H1 (cell line): ENCODE results near the gene SV2C. TPM values are rescaled to one million over a fixed set of nuclear protein-coding genes. Genes with fewer than 3 reads are reported as not detected.

Experiments used
- CTCF ChIA-PET: fragments of 300-600 bp; sonication (Branson Sonifier 250); formaldehyde crosslinking; loops from one replicate; lab custom pipeline; 2021; ENCODE audit not compliant: partially characterized antibody; lab: Charles Lee
- POLR2A ChIA-PET: fragments of 300-600 bp; sonication (Branson Sonifier 250); formaldehyde crosslinking; loops from one replicate; lab custom pipeline; 2021; ENCODE audit warnings: inconsistent platforms; ENCODE audit not compliant: partially characterized antibody; lab: Charles Lee
- DNase-seq, 2 experiments: peaks; one replicate each; pipeline versions ENCODE4 v3.0.0 to v3.0.0-alpha.2; 2010 to 2022; ENCODE audit warnings: low spot score in 2 of 2, low read depth in 1 of 2, mixed read lengths in 1 of 2
- FAIRE-seq: peaks from 2 replicates; lab custom pipeline; 2011; peaks lifted over from hg19 to GRCh38; lab: Jason Lieb, UNC
- H2AFZ ChIP-seq: 2 replicates; pipeline ENCODE4 v1.8.1; 2012; ENCODE audit warnings: low read length, inconsistent platforms
- H2AK5ac ChIP-seq: 2 replicates; pipeline ENCODE4 v1.6.1; 2013; ENCODE audit warnings: low read depth, low read length
- H2BK120ac ChIP-seq: replicated peaks from 2 replicates; pipeline ENCODE3; 2013; ENCODE audit warnings: low read depth, low read length, inconsistent platforms
- H2BK12ac ChIP-seq: 2 replicates; pipeline ENCODE4 v1.6.1; 2013; ENCODE audit warnings: low read depth, low read length
- H2BK15ac ChIP-seq: 2 replicates; pipeline ENCODE4 v1.6.1; 2013; ENCODE audit warnings: low read length
- H2BK20ac ChIP-seq: 2 replicates; pipeline ENCODE4 v1.6.1; 2013; ENCODE audit warnings: low read length
- H2BK5ac ChIP-seq: 2 replicates; pipeline ENCODE4 v1.6.1; 2013; ENCODE audit warnings: low read depth, low read length
- H3K14ac ChIP-seq: 2 replicates; pipeline ENCODE4 v1.6.1; 2013; ENCODE audit warnings: inconsistent platforms; ENCODE audit not compliant: insufficient read length
- H3K18ac ChIP-seq: 2 replicates; pipeline ENCODE4 v1.6.1; 2013; ENCODE audit warnings: low read length; ENCODE audit errors: extremely low read depth
- H3K23ac ChIP-seq: 2 replicates; pipeline ENCODE4 v1.6.1; 2013; ENCODE audit warnings: inconsistent platforms; ENCODE audit not compliant: insufficient read length
- H3K23me2 ChIP-seq: 2 replicates; pipeline ENCODE4 v1.6.1; 2013; ENCODE audit warnings: low read depth, low read length
- H3K27ac ChIP-seq: 2 replicates; pipeline ENCODE4 v1.6.1; 2011; ENCODE audit warnings: low read depth, low read length, inconsistent platforms
- H3K27me3 ChIP-seq, 4 experiments: replicated peaks in 1 of 4; 1 replicate in 1 of 4; 2 replicates in 3 of 4; pipeline versions ENCODE4 v1.6.1 to v1.8.1; 2011 to 2013; ENCODE audit warnings: low read length in 3 of 4, mild to moderate bottlenecking in 3 of 4, inconsistent platforms in 2 of 4, mixed read lengths in 2 of 4, moderate library complexity in 1 of 4; ENCODE audit not compliant: control insufficient read depth in 3 of 4, insufficient read depth in 3 of 4; ENCODE audit errors: extremely low read depth in 1 of 4
- H3K36me3 ChIP-seq, 4 experiments: 2 replicates each; pipeline versions ENCODE4 v1.6.1 to v1.8.1; 2011 to 2013; ENCODE audit warnings: mild to moderate bottlenecking in 4 of 4, low read length in 3 of 4, moderate library complexity in 2 of 4, control low read depth in 1 of 4, inconsistent platforms in 1 of 4; ENCODE audit not compliant: insufficient read depth in 4 of 4, control insufficient read depth in 2 of 4
- H3K4ac ChIP-seq: replicated peaks from 2 replicates; pipeline ENCODE3; 2013; ENCODE audit warnings: low read length, low read depth, mixed read lengths, inconsistent platforms; ENCODE audit not compliant: insufficient read length
- H3K4me1 ChIP-seq, 4 experiments: replicated peaks in 1 of 4; 1 replicate in 1 of 4; 2 replicates in 3 of 4; pipeline versions ENCODE4 v1.6.1 to v1.8.1; 2011 to 2013; ENCODE audit warnings: low read length in 3 of 4, inconsistent platforms in 2 of 4, mixed read lengths in 1 of 4; ENCODE audit not compliant: insufficient read depth in 4 of 4, control insufficient read depth in 3 of 4
- H3K4me2 ChIP-seq, 2 experiments: 2 replicates each; pipeline versions ENCODE4 v1.6.1 to v1.8.1; 2011 to 2013; ENCODE audit warnings: low read depth in 2 of 2, low read length in 2 of 2, control low read depth in 1 of 2, inconsistent platforms in 1 of 2, mild to moderate bottlenecking in 1 of 2; ENCODE audit not compliant: insufficient read depth in 1 of 2
- H3K4me3 ChIP-seq, 4 experiments: fragments of 200-600, 300-600 bp in 1 of 4; sonication (generic), shearing (Covaris generic), sonication (Bioruptor Twin) in 1 of 4; 2 replicates each; pipeline versions ENCODE4 v1.5.1 to v1.8.1; 2011 to 2016; ENCODE audit warnings: low read length in 4 of 4, low read depth in 3 of 4, control low read depth in 2 of 4, inconsistent platforms in 2 of 4, mild to moderate bottlenecking in 2 of 4, mixed read lengths in 1 of 4, moderate library complexity in 1 of 4; ENCODE audit not compliant: insufficient read depth in 2 of 4; ENCODE audit errors: extremely low read depth in 1 of 4
- H3K56ac ChIP-seq: replicated peaks from 2 replicates; pipeline ENCODE3; 2013; ENCODE audit warnings: low read depth, mild to moderate bottlenecking, mixed read lengths, low read length, inconsistent platforms; ENCODE audit not compliant: insufficient read length
- H3K79me1 ChIP-seq: 2 replicates; pipeline ENCODE4 v1.6.1; 2013; ENCODE audit warnings: low read depth, low read length, control low read depth
- H3K79me2 ChIP-seq, 2 experiments: 2 replicates each; pipeline versions ENCODE4 v1.6.1 to v1.8.1; 2012 to 2013; ENCODE audit warnings: low read length in 2 of 2, mild to moderate bottlenecking in 2 of 2, inconsistent platforms in 1 of 2; ENCODE audit not compliant: insufficient read depth in 2 of 2, control insufficient read depth in 1 of 2
- H3K9ac ChIP-seq, 4 experiments: replicated peaks in 1 of 4; 1 replicate in 1 of 4; 2 replicates in 3 of 4; pipeline versions ENCODE4 v1.6.1 to v1.8.1; 2011 to 2013; ENCODE audit warnings: low read depth in 3 of 4, low read length in 3 of 4, control low read depth in 2 of 4, mild to moderate bottlenecking in 2 of 4, moderate library complexity in 2 of 4, inconsistent platforms in 1 of 4; ENCODE audit errors: extremely low read depth in 1 of 4
- H3K9me3 ChIP-seq, 2 experiments: 2 replicates each; pipeline versions ENCODE4 v1.6.1 to v1.8.1; 2012 to 2013; ENCODE audit warnings: mild to moderate bottlenecking in 2 of 2, moderate library complexity in 2 of 2, control low read depth in 1 of 2, inconsistent platforms in 1 of 2, low read depth in 1 of 2, low read length in 1 of 2, mixed read lengths in 1 of 2; ENCODE audit not compliant: insufficient read depth in 2 of 2
- H4K20me1 ChIP-seq, 2 experiments: replicated peaks in 1 of 2; 2 replicates each; pipeline versions ENCODE3 to v1.8.1; 2011 to 2013; ENCODE audit warnings: inconsistent platforms in 2 of 2, low read length in 2 of 2, mild to moderate bottlenecking in 1 of 2; ENCODE audit not compliant: insufficient read depth in 2 of 2, control insufficient read depth in 1 of 2
- H4K5ac ChIP-seq: 2 replicates; pipeline ENCODE4 v1.6.1; 2013; ENCODE audit warnings: low read length, low read depth, mixed read lengths, inconsistent platforms; ENCODE audit not compliant: insufficient read length
- H4K8ac ChIP-seq: 2 replicates; pipeline ENCODE4 v1.8.0; 2013; ENCODE audit warnings: mild to moderate bottlenecking, moderate library complexity, low read length, inconsistent platforms; ENCODE audit not compliant: insufficient read depth; ENCODE audit errors: extremely low read depth
- H4K91ac ChIP-seq: replicated peaks from 2 replicates; pipeline ENCODE3; 2013; ENCODE audit warnings: low read length, mixed read lengths, inconsistent platforms; ENCODE audit not compliant: insufficient read length
- CHD1 ChIP-seq: IDR thresholded peaks from 2 replicates; pipeline ENCODE4 v1.6.1; 2012; ENCODE audit warnings: low read depth, low read length, improper control_type of control experiment
- FOSL1 ChIP-seq: IDR thresholded peaks from 2 replicates; pipeline ENCODE4 v1.6.1; 2011; ENCODE audit warnings: mild to moderate bottlenecking, low read depth, low read length, moderate library complexity; ENCODE audit not compliant: insufficient read depth
- HDAC2 ChIP-seq, 2 experiments: fragments of 300-600 bp in 1 of 2; sonication (generic) in 1 of 2; IDR thresholded peaks; 2 replicates each; pipeline ENCODE4 v1.6.1; 2011 to 2012; ENCODE audit warnings: low read depth in 2 of 2, low read length in 2 of 2, mild to moderate bottlenecking in 2 of 2, moderate library complexity in 2 of 2, borderline replicate concordance in 1 of 2, inconsistent platforms in 1 of 2
- KDM1A ChIP-seq: fragments of 200-600, 300-600 bp; sonication (generic); IDR thresholded peaks from 2 replicates; pipeline ENCODE4 v1.7.1; 2016; ENCODE audit warnings: mild to moderate bottlenecking, low read length, borderline replicate concordance
- RNF2 ChIP-seq: fragments of 200-900, 300-1000 bp; sonication (generic); IDR thresholded peaks from 2 replicates; pipeline ENCODE4 v1.7.1; 2016; ENCODE audit warnings: borderline replicate concordance, low read depth, mild to moderate bottlenecking, antibody characterized with exemption, low read length; ENCODE audit not compliant: poor library complexity, severe bottlenecking; ENCODE audit errors: missing control alignments
- SAP30 ChIP-seq: fragments of 300-600 bp; sonication (generic); IDR thresholded peaks from 2 replicates; pipeline ENCODE4 v1.7.1; 2012; ENCODE audit warnings: low read length, moderate library complexity, mild to moderate bottlenecking, inconsistent platforms; ENCODE audit not compliant: insufficient read depth, insufficient replicate concordance
- SIRT6 ChIP-seq: IDR thresholded peaks from one replicate; pipeline ENCODE4 v1.7.1; 2012; ENCODE audit warnings: low read length, inconsistent platforms
- SRF ChIP-seq: IDR thresholded peaks from 2 replicates; pipeline ENCODE4 v1.6.1; 2011; ENCODE audit warnings: mild to moderate bottlenecking, low read depth, low read length, moderate library complexity
- TAF7 ChIP-seq: optimal IDR thresholded peaks from 2 replicates; pipeline ENCODE3; 2011; ENCODE audit warnings: low read depth, mild to moderate bottlenecking, inconsistent platforms, low read length, moderate library complexity, borderline replicate concordance
- WGBS, 2 experiments: shearing (Covaris generic) in 1 of 2; methylation state at CpG; one replicate each; pipeline versions ENCODE4 v1.1.6 to v1.1.7; 2013 to 2015; ENCODE audit warnings: low lambda C conversion rate in 2 of 2, mixed read lengths in 2 of 2, inconsistent platforms in 1 of 2, low coverage in 1 of 2, missing lambda C conversion rate in 1 of 2; ENCODE audit not compliant: insufficient replicate concordance in 2 of 2, insufficient coverage in 1 of 2, insufficient read length in 1 of 2; ENCODE audit errors: extremely low coverage in 1 of 2, missing lambda C conversion rate in 1 of 2; 5-methylcytosine and 5-hydroxymethylcytosine counted together
- polyA plus RNA-seq, 7 experiments: library from polyadenylated mRNA; depleted of rRNA in 3 of 7; stranded (reverse) in 5 of 7; unstranded in 2 of 7; fragments of >200 nt in 5 of 7; fragments of 200-250 nt in 2 of 7; gene quantifications; 1 replicate in 5 of 7; 2 replicates in 1 of 7; 4 replicates in 1 of 7; pipeline versions ENCODE4 v1.2.1 to v1.2.3, GENCODE V29; 2011 to 2013; ENCODE audit warnings: missing spikeins in 2 of 7, mixed read lengths in 2 of 7
- total RNA-seq: library from RNA; stranded (reverse); fragmentation: NEBNext Ultra II Directional; extraction: Animal tissue kit (Norgen Biotek cat#: 25700); gene quantifications from 2 replicates; pipeline ENCODE4 v1.2.1, GENCODE V29; 2021
- TF ChIP-seq, protein P1 (sequence below): IDR thresholded peaks from 2 replicates; pipeline ENCODE4 v1.6.1; 2012; ENCODE audit warnings: inconsistent platforms
- TF ChIP-seq, protein P2 (sequence below): IDR thresholded peaks from 2 replicates; pipeline ENCODE4 v1.6.1; 2012; ENCODE audit warnings: low read length, inconsistent platforms

The SV2C gene
- total and polyA plus RNA-seq, 2 of the 8 experiments (the other 6 are each of a cell fraction or from before 2014, with no cell fraction given): 0.08 to 0.24 TPM

DNA sequence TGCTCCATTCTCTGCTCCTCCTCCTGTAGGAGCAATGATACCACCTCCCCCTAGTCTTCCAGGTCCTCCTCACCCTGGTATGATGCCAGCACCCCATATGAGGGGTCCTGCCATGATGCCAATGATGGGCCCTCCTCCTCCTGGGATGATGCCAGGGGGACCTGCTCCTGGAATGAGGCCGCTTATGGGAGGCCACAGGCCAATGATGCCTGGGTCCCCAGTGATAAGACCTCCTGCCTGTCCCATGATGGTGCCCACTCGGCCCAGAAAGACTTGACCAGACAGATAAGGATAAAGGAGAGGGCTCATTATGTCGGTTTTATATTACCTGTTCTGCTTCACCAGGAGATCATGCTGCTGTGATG is 293.7 kb downstream of the SV2C start:
- Histone ChIP-seq H4K5ac (no peak overlapping the region), H3K9me3 (no peaks in the 10 kb centered on the region), H3K9ac (no peak overlapping the region), H3K79me1 (no peaks in the 10 kb centered on the region), H3K4me1 (peaks cover 0 to 3% (median under 1%) of the 10 kb centered on the region in 4 experiments; a peak in 1 of 7 replicates), H3K27ac (no peak overlapping the region), H3K79me2 (no peaks in the 10 kb centered on the region), H3K4ac (no peak overlapping the region), H3K4me3 (no peak overlapping the region), H2AK5ac (no peak overlapping the region), H2BK12ac (no peak overlapping the region), H2BK15ac (no peak overlapping the region), H2BK5ac (no peak overlapping the region), H2BK20ac (no peak overlapping the region), H3K4me2 (no peak overlapping the region), H2AFZ (no peak overlapping the region), H2BK120ac (no peak overlapping the region), H3K23me2 (no peaks in the 10 kb centered on the region), H3K14ac (no peak overlapping the region), H3K36me3 (no peaks in the 10 kb centered on the region), H4K91ac (no peak overlapping the region), H3K18ac (no peak overlapping the region), H4K20me1 (no peaks in the 10 kb centered on the region), H3K56ac (no peak overlapping the region), H4K8ac (no peak overlapping the region), H3K23ac (no peak overlapping the region), H3K27me3 (no peaks in the 10 kb centered on the region)
- ChIA-PET POLR2A (no interaction called here), CTCF (interaction anchor here (0.7 kb wide), 1 partner anchor 27 kb away, joined by 3 read pairs; the partner anchor contains the start of gene IQGAP2)
- FAIRE-seq (no peak), DNase-seq (no peak)
- WGBS, 2 experiments: 88% methylated on average over 3 of the region's 3 CpGs; no CpG with 5 or more reads in 1 of the 2 experiments
- no peak for TF ChIP-seq SAP30
- TF ChIP-seq CHD1: no peak
- no peak for TF ChIP-seq SRF
- TF ChIP-seq HDAC2 (IDR thresholded peaks at IDR 0.05; ENCODE audit: borderline replicate concordance in 1 of 2, low read depth in 2 of 2, low read length in 2 of 2): no peak
- no peak for TF ChIP-seq RNF2
- no peak for TF ChIP-seq SIRT6
- no peak for TF ChIP-seq FOSL1
- TF ChIP-seq, protein P1, sequence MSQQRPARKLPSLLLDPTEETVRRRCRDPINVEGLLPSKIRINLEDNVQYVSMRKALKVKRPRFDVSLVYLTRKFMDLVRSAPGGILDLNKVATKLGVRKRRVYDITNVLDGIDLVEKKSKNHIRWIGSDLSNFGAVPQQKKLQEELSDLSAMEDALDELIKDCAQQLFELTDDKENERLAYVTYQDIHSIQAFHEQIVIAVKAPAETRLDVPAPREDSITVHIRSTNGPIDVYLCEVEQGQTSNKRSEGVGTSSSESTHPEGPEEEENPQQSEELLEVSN: no peak
- no peak for TF ChIP-seq KDM1A
- TF ChIP-seq, protein P2, sequence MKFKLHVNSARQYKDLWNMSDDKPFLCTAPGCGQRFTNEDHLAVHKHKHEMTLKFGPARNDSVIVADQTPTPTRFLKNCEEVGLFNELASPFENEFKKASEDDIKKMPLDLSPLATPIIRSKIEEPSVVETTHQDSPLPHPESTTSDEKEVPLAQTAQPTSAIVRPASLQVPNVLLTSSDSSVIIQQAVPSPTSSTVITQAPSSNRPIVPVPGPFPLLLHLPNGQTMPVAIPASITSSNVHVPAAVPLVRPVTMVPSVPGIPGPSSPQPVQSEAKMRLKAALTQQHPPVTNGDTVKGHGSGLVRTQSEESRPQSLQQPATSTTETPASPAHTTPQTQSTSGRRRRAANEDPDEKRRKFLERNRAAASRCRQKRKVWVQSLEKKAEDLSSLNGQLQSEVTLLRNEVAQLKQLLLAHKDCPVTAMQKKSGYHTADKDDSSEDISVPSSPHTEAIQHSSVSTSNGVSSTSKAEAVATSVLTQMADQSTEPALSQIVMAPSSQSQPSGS: no peak
- no peak for TF ChIP-seq TAF7
